ENCODE results near the gene ABCB11.
"Not testable (repeated sequence)": the region's sequence is repeated elsewhere in the genome, so short reads cannot be mapped to it uniquely, and the experiment has no call there.

Gene ABCB11

DNA sequence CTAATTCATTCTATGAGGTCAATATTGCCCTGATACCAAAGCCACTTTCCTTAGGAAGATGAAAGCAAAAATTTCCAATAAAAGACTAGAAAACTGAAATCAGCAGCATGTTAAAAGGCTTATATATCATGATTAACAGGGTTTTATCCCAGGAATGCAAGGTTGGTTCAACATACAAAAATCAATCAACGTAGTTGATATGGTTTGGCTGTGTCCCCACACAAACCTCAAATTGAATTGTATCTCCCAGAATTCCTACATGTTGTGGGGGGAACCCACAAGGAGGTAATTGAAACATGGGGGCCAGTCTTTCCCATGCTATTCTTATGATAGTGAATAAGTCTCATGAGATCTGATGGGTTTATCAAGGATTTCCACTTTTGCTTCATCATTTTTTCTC is 11.7 kb upstream of the ABCB11 start:
- DNase-seq: no peak

DNA sequence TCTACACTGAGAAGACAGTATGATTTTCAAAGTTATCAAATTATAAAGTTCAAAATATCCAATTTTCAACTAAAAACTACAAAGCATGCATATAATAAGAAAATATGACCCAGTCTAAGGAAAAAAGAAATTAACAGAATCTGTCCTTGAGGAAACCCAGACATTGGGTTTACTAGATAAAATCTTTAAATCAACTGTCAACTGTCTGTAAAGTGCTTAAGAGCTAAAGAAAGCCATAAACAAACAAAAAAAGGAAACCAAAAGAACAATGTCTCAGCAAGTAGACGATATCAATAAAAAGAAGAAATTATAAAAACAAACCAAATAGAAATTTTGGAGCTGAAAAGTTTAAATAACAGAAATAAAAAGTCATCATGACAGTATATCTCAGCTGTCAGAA is 10.5 kb upstream of the ABCB11 start:
- peak in 1 of 5 experiments; percentile 16 for DNase-seq

GRCh38 chr2:169039702-169040101 is 8.6 kb upstream of the ABCB11 start:
- no peak for DNase-seq

DNA sequence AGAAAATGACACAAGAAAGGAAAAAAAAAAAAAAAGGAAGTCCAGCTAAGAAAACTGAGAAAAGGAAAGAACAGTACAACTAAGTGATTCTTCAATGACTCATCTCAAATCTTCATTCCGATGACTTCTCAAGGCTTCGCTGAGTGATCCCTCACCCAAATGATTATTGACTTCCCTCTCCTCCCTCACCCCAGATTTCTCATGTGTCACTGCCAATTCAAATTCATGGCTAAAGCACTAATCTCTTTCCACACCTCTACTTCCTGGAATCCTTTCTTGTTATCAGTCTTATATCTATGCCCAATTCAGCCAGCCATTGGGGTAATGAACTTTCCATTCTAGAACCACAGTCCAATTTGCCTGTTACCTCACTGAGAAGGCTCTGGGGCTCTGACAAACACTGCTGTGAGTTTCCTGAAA is 7.2 kb upstream of the ABCB11 start:
- DNase-seq: no peak

GRCh38 chr2:169036736-169037440 is 5.8 kb upstream of the ABCB11 start:
- no peak for DNase-seq

DNA sequence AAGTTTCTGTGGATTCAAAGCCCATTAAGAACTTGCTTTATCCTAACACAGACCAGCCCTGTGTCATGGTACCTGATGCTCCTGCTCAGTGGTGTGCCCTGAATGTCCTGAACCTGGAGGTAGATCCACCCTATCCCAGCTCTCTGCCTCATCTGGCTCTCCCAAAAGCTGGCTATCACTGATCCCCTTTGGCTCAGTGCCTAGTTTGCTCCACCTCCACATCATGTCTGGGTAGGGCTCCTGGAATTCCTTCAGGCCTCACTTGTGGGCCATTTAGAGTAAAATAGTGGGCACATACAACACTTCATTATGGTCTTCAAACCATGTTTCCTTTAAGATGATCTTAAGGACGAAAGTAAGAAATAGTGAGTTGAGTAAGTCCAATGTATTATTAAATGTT is 4.8 kb upstream of the ABCB11 start:
- no peak for DNase-seq

DNA sequence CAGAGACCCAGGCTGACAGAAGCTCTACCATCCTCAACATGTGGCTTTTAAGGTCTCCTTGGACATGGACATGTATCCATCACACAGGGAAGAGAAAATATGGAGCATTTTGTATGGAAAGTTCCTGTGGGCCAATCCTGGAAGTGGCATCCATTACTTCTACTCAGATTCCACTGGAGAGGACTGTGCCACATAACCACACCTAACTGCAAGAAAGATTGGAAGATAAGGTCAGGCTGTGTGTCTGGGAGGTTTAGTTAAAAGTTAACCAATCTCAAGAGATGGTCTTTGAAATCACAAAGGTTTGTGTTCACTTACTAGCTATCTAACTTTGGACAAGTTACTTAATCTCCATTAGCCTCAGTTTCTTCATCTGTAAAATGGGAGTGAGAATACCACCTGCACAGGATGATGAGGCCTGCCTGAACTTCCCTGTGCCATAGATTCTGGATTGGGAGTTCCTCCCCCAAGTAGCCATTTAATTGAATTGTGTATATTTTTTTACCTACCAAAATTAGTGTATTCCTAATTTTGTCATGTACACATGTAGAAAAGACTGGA is 3.9 kb upstream of the ABCB11 start:
- DNase-seq: no peak

- peak in 1 of 5 experiments; percentile 78 for DNase-seq
Observed at GRCh38 chr2:169034256-169034655, 3.1 kb upstream of the ABCB11 start.

DNA sequence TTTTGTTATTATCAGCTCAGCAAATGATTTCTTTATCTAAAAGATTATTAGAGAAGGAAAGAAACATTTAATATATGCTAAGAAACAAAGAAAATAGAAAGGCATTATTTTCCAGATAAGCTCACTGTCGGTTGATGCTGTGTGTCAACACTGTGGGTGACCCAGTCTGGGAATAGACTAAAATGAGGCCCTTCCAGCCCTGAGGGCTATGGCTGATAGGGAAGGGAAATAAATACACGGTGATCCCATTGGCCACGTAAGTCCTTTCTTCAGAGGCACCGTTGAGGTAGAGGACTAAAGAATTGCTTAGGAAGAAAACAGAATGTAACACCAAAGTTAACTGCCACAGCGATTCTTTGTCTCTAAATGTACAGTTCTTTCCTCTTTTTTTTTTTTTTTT is 1.8 kb downstream of the ABCB11 start:
- no peak for DNase-seq

- DNase-seq: no peak
Observed at GRCh38 chr2:169027234-169027633, 3.9 kb downstream of the ABCB11 start.

GRCh38 chr2:169026056-169026455 is 5.1 kb downstream of the ABCB11 start:
- DNase-seq: no peak

- DNase-seq: no peak
Observed at GRCh38 chr2:169023161-169023560, 8.0 kb downstream of the ABCB11 start.

DNA sequence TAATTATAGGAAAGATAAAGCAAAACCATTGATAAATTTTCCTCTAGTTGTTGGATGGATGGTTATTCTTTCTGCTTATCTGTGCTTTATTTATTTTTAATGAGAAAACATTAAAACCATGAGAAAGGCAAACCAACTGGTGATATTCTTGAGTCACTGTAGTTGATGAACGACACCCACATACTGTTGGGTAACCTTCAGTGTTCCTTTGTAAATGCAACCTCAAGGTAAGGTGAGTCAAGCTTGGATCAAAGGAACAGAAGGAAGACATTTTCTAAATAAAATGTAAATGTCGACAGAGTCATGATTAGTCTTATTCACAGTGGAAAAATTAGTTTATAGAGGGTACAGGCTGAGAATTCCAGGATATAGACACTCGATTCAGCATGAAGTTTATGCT is 12.7 kb downstream of the ABCB11 start:
- DNase-seq: no peak

DNA sequence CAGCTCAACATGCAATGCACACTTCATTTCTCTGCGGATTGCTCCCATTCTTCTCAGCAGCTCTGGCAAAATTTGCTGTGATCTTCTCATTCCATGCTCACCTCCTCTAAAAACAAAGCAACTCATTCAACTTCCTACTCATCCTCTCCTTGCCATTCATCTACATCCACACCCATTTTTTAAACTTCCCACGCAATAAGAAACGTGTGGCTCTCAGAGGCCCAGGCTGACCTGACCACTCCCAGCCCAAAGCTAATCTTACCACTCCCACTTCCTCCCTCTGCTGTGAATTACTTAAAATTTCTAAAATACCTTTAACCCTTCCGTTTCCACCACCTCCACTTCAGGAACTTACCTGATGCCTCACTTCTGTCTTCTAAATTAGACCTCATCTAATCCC is 15.2 kb downstream of the ABCB11 start:
- no peak for DNase-seq

GRCh38 chr2:169014780-169015179 is 16.3 kb downstream of the ABCB11 start:
- no peak for DNase-seq

DNA sequence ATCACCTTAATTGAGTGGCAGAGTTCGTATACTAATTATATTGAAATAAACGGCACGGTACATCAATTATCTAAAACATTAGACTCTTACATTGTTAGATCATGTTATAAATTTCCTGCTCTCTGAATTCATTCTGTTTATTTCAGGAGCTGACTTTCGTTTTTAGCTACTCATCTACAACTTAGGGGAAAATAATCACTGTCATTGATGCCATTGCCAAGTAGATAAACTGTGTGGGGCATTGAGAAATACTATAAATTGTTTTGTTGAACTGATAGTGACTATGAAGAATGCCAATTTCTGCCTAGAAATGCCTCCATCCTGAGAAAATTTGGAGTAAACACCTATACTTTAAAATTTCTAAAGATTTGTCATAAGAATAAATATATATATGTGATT is 17.5 kb downstream of the ABCB11 start:
- DNase-seq: no peak

- DNase-seq: no peak
Observed at GRCh38 chr2:169012812-169013627, 18.1 kb downstream of the ABCB11 start.

DNA sequence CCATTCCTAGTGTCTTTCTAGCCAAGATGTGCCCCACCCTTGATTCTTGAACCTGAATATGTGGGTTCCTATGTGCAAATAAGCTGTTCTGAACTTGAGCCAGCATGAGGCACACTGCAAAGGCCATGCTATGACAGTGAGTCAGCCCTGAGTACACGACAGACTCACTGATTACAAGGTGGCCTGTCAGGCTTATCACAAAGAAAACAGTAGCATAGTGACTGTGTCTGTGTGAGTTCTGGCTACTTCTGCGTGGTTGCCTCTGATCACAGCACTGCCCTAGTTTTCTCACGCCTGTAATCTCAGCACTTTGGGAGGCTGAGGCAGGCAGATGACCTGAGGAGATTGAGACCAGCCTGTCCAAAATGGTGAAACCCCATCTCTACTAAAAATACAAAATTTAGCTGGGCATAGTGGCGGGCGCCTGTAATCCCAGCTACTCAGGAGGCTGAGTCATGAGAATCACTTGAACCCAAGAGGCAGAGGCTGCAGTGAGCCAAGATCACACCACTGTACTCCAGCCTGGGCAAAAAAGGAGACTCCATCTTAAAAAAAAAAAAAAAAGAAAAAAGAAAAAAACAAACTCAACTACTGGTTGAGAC is 18.8 kb downstream of the ABCB11 start:
- DNase-seq: not testable (repeated sequence)

- DNase-seq: no peak
Observed at GRCh38 chr2:169011698-169012097, 19.4 kb downstream of the ABCB11 start.

DNA sequence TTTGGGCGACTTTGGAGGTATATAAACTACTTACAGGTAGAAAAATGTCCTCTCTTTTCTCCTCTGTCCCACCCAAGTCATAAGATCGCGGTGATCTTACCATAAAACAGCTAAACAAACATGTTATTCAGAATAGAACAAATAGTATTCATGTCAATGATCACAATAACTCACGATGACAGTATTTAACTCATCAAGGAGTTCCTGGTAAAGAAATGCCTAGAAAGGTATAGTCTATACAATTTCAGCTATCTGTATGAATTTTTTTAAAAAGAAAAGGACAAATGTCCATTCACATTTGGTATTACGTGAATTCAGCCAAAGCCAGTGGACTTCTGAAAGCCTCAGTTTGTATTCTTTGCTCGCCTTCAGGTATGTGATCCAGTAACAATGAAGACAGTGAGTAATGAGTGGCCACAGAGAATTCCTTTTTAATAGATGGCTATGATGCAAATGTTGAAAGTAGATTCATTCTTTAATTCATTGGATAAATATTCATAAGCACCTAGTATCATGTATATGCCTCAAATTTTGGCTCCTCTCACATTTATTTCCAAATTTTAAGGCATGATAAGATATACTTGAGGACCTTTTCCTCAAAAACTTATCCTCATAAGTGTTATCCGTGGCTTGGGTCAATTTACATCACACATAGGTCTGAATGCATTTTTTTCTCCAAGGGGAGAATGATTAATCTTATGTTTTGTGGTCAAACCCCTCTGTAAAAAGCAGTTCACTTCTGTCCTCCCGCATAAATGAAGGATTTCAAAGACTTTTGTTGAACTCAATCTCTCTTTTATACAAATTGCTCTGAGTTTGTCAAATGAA is 20.3 kb downstream of the ABCB11 start:
- no peak for DNase-seq

DNA sequence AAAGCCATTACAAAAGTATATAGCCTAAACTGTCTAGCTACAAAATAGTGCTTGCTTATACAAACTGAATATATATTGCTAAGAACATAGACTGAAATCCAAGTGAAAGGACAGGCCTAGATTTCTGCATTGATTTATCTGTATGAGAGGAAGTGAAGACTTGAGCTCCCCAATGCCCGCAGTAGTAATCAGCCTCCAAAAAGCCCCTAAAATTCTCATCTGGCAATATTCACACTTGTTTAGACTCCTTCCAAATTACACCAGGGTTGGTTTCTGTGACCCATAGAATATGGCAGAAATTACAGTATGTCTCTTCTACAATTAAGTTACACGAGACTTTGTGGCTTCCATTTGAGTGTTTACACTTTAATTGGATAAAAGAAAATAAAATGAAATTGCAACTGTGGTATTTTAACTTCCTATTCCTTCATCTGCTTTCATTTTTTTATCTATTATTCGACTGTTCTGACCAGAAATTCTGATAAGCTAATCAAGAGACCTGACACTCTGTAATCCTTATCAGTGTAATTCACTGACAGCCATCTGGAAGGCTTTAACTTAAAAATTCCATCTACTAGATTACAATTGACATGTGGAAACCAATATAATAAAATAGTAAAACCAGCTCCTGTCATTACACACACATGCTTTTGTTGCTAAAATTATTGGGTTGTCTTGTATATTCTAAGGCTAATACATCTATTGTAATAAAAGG is 21.1 kb downstream of the ABCB11 start:
- DNase-seq: no peak

DNA sequence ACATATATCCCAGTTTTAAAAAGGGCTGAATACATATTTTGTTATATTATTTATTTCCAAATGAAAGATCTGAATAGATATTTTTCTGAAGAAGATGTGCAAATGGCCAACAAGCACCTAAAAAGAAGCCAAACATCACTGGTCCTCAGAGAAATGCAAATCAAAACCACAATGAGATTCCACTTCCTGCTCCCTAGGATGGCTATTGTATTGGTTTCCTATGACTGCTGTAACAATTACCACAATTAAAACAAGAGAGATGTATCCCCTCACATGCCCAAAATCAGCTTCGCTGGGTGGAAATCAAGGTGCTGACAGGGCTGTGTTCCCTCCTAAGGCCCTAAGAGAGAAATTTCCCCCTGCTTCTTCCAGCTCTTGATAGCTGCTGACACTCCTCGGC is 23.2 kb downstream of the ABCB11 start:
- peak in 1 of 5 experiments; percentile 22 for DNase-seq

All from T-helper 2 cell (primary cell).